ENCODE measurements around the gene CDC34. TPM values are rescaled to one million over a fixed set of nuclear protein-coding genes. Genes with fewer than 3 reads are reported as not detected.

Gene CDC34
- total and polyA plus RNA-seq, 9 of the 15 experiments (the other 6 are each of a cell fraction or from before 2014, with no cell fraction given) = 0.80 to 203 (median 65.5) TPM

- H3K4me1 ChIP-seq (replicated peaks in 1 of 2; ENCODE audit: control insufficient read depth in 2 of 2, insufficient read depth in 2 of 2, low read length in 2 of 2) = peaks cover 28 to 73% of the 10 kb centered on the region in 2 experiments
- no TSS peak for BruUV-seq (replicated peaks)
- FAIRE-seq = no peak
- intact Hi-C loops (cut with micrococcal nuclease) (no loop called here), in situ Hi-C loops (cut with MboI) (no loop called here)
- H4K20me1 ChIP-seq (replicated peaks; ENCODE audit: control insufficient read depth, insufficient read depth, low read length) = peaks cover 51% of the 10 kb centered on the region
- no peak for ATAC-seq
- peaks cover 8% of the 10 kb centered on the region for H3K9me3 ChIP-seq (replicated peaks; ENCODE audit: control insufficient read depth, insufficient read depth, low read depth, low read length)
- H3K27me3 ChIP-seq (ENCODE audit: control insufficient read depth in 2 of 2, insufficient read depth in 2 of 2, low read length in 2 of 2) = no peaks in the 10 kb centered on the region
- peak overlapping the region; percentile 99 for H3K4me3 ChIP-seq
- peak overlapping the region; percentile 92 for H3K4me2 ChIP-seq (ENCODE audit: insufficient read depth, low read length)
- POLR2A ChIA-PET = interaction anchor here (1.8 to 2.0 kb wide), 2 partner anchors 11 to 40 kb away, joined by 8 to 41 read pairs; no protein-coding TSS in a partner anchor
- H3K9ac ChIP-seq (ENCODE audit: insufficient read depth in 1 of 2, low read depth in 2 of 2, low read length in 2 of 2) = peak overlapping the region; percentile 89 to 96
- peaks cover 64% of the 10 kb centered on the region for H3K79me2 ChIP-seq (ENCODE audit: control insufficient read depth, insufficient read depth, low read length)
- DNase-seq (ENCODE audit: extremely low read depth in 1 of 4, low spot score in 3 of 4) = no peak
- CTCF ChIA-PET (ENCODE audit: low intra/inter-chr PET ratio) = no interaction called here
- peaks cover 33% of the 10 kb centered on the region; the same call in 2 of the 3 replicates for H3K36me3 ChIP-seq (ENCODE audit: control insufficient read depth, insufficient read depth, low read length)
- peak overlapping the region; percentile 94 for H3K27ac ChIP-seq (ENCODE audit: extremely low read depth, low read depth, low read length)
- peaks cover 15% of the 10 kb centered on the region for H3K9me1 ChIP-seq (ENCODE audit: control insufficient read depth, insufficient read depth, low read length)
- no peak overlapping the region for H2AFZ ChIP-seq (ENCODE audit: low read depth, low read length)
- 2% methylated on average over 15 of the region's 15 CpGs for WGBS (ENCODE audit: insufficient coverage, low coverage, missing lambda C conversion rate)
- TF ChIP-seq ZNF785 (CRISPR knock-in tag; IDR thresholded peaks at IDR 0.05) = no peak
- no peak for TF ChIP-seq MIER1 (IDR thresholded peaks at IDR 0.05; ENCODE audit: low read depth)
- no peak for TF ChIP-seq NR2C2 (CRISPR knock-in tag; IDR thresholded peaks at IDR 0.05)
- no peak for TF ChIP-seq NR2C2 (tag; IDR thresholded peaks at IDR 0.05)
- TF ChIP-seq CBFA2T2 (conservative IDR thresholded peaks at IDR 0.05) = no peak
- TF ChIP-seq NFE2 (IDR thresholded peaks at IDR 0.05; ENCODE audit: low read depth) = no peak
- TF ChIP-seq GABPB1 (CRISPR knock-in tag; IDR thresholded peaks at IDR 0.05) = 0 out of 2 replicates have a peak, but pooled peaks have one; percentile 1
- TF ChIP-seq GTF2A2 (tag; IDR thresholded peaks at IDR 0.05) = no peak
- TF ChIP-seq ZNF507 (tag; conservative IDR thresholded peaks at IDR 0.05) = no peak
- no peak for TF ChIP-seq ETV1 (tag; conservative IDR thresholded peaks at IDR 0.05; ENCODE audit: low read depth)
- TF ChIP-seq RBM25 (IDR thresholded peaks at IDR 0.05; ENCODE audit: low read depth, low read length, severe bottlenecking) = no peak
- no peak for TF ChIP-seq ZNF143 (CRISPR knock-in tag; IDR thresholded peaks at IDR 0.05)
- TF ChIP-seq HMG20B (CRISPR knock-in tag; IDR thresholded peaks at IDR 0.05) = no peak
- no peak for TF ChIP-seq HES1 (IDR thresholded peaks at IDR 0.05; ENCODE audit: low read depth)
- TF ChIP-seq E2F3 (CRISPR knock-in tag; IDR thresholded peaks at IDR 0.05) = 0 out of 2 replicates have a peak, but pooled peaks have one; percentile 46
- TF ChIP-seq, protein P1, sequence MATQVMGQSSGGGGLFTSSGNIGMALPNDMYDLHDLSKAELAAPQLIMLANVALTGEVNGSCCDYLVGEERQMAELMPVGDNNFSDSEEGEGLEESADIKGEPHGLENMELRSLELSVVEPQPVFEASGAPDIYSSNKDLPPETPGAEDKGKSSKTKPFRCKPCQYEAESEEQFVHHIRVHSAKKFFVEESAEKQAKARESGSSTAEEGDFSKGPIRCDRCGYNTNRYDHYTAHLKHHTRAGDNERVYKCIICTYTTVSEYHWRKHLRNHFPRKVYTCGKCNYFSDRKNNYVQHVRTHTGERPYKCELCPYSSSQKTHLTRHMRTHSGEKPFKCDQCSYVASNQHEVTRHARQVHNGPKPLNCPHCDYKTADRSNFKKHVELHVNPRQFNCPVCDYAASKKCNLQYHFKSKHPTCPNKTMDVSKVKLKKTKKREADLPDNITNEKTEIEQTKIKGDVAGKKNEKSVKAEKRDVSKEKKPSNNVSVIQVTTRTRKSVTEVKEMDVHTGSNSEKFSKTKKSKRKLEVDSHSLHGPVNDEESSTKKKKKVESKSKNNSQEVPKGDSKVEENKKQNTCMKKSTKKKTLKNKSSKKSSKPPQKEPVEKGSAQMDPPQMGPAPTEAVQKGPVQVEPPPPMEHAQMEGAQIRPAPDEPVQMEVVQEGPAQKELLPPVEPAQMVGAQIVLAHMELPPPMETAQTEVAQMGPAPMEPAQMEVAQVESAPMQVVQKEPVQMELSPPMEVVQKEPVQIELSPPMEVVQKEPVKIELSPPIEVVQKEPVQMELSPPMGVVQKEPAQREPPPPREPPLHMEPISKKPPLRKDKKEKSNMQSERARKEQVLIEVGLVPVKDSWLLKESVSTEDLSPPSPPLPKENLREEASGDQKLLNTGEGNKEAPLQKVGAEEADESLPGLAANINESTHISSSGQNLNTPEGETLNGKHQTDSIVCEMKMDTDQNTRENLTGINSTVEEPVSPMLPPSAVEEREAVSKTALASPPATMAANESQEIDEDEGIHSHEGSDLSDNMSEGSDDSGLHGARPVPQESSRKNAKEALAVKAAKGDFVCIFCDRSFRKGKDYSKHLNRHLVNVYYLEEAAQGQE (IDR thresholded peaks at IDR 0.05; ENCODE audit: borderline replicate concordance) = no peak
- TF ChIP-seq, protein P1 (CRISPR knock-in tag; IDR thresholded peaks at IDR 0.05; ENCODE audit: low read depth) = 0 out of 2 replicates have a peak, but pooled peaks have one; percentile 45
- no peak for TF ChIP-seq ZNF197 (CRISPR knock-in tag; IDR thresholded peaks at IDR 0.05; ENCODE audit: low read depth)
Observed at GRCh38 chr19:573519-573825, 41.9 kb downstream of the CDC34 start.

Data from K562 (cell line).